Transverse colon (tissue), 3 donors: ENCODE results near the gene CHURC1.
"Not testable (repeated sequence)": the region's sequence is repeated elsewhere in the genome, so short reads cannot be mapped to it uniquely, and the experiment has no call there.

Source experiments
- EP300 ChIP-seq: sonication (generic); formaldehyde crosslinking; IDR thresholded peaks from one replicate; pipeline ENCODE4 v1.6.1; 2017; ENCODE audit warnings: antibody characterized with exemption, low read depth
- POLR2A ChIP-seq: fragments of 450-650 bp; IDR thresholded peaks from one replicate; pipeline ENCODE4 v1.6.1; 2016; ENCODE audit warnings: antibody characterized with exemption, mild to moderate bottlenecking, moderate library complexity
- TF ChIP-seq, protein P1 (sequence below), 5 experiments: fragments of 200-600 bp in 3 of 5; fragments of 450-650 bp in 2 of 5; sonication (generic) in 3 of 5; IDR thresholded peaks; 1 replicate in 2 of 5; 2 replicates in 3 of 5; pipeline ENCODE4 v1.5.1; 2016 to 2017; ENCODE audit warnings: antibody characterized with exemption in 5 of 5, inconsistent platforms in 3 of 5, mild to moderate bottlenecking in 2 of 5, moderate library complexity in 1 of 5

DNA sequence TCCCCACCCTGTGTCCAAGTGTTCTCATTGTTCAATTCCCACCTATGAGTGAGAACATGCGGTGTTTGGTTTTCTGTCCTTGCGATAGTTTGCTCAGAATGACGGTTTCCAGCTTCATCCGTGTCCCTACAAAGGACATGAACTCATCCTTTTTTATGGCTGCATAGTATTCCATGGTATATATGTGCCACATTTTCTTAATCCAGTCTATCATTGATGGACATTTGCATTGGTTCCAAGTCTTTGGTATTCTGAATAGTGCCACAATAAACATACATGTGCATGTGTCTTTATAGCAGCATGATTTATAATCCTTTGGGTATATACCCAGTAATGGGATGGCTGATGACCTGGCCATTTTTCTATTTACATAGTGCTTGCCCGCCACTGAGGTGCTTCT lies 778 bp upstream of the CHURC1 start:
- TF ChIP-seq, protein P1, sequence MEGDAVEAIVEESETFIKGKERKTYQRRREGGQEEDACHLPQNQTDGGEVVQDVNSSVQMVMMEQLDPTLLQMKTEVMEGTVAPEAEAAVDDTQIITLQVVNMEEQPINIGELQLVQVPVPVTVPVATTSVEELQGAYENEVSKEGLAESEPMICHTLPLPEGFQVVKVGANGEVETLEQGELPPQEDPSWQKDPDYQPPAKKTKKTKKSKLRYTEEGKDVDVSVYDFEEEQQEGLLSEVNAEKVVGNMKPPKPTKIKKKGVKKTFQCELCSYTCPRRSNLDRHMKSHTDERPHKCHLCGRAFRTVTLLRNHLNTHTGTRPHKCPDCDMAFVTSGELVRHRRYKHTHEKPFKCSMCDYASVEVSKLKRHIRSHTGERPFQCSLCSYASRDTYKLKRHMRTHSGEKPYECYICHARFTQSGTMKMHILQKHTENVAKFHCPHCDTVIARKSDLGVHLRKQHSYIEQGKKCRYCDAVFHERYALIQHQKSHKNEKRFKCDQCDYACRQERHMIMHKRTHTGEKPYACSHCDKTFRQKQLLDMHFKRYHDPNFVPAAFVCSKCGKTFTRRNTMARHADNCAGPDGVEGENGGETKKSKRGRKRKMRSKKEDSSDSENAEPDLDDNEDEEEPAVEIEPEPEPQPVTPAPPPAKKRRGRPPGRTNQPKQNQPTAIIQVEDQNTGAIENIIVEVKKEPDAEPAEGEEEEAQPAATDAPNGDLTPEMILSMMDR (IDR thresholded peaks at IDR 0.05) = not testable (repeated sequence)
- not testable (repeated sequence) for TF ChIP-seq POLR2A, EP300
